A204.1 (cell line): ENCODE data around the gene CEACAM16.

Experiments
- FAIRE-seq: peaks from 2 replicates; lab custom pipeline; 2012; peaks lifted over from hg19 to GRCh38; lab: Jason Lieb, UNC

The CEACAM16 gene

DNA sequence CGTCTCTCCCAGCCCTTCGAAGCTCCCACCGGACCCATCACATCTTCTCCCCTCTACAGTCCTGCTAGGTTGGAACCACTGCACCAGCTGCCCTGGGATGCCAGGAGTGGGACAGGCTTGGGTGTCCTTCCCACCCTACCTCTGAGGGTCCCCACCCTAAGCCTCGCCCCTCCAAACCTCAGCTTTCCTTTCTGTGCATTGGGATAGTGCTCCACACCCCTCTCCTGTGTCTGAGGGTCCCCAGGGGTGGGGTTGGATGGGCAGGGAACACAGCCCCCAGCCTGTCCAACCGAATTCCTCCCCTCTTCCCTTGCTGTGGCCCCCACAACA is 47.6 kb downstream of the CEACAM16 start:
- no peak for FAIRE-seq

DNA sequence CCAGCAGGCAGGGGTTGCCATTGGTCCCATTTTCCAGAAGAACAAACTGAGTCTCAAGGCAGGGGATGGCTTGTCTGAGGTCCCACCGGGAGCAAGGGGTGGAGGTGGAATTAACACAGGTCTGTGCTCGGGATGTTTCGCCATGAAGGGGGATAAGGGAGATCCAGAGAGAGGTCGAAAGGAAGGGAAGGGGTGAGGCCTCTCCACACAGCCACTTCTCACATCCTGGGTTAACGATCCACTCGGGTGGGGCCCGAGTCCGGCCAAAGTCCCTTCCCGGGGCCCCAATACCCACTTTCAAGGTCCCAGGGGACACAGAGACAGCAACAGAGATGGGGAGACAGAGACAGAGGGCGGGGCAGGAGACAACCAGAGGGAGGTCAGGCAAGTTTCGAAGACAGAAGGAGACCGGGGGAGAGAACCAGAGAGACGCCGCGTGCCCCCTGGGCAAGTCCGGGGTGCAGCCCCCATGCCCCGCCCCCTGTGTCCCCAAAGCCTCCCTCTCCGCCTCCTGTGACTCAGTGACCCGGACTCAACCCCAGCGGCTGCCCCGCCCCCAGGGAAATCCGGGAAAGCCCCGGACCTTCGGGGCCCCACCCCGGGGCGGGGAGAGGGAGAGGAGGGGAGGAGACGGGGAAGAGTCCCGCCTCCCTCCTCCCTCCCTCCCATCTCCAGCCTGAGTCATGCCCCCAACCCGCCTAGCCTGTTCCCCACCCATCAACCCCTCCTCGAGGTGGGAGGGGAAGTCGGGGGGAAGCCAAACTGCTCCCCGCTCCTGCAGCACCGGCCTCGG is 48.2 kb downstream of the CEACAM16 start:
- FAIRE-seq, result peak; percentile 90

DNA sequence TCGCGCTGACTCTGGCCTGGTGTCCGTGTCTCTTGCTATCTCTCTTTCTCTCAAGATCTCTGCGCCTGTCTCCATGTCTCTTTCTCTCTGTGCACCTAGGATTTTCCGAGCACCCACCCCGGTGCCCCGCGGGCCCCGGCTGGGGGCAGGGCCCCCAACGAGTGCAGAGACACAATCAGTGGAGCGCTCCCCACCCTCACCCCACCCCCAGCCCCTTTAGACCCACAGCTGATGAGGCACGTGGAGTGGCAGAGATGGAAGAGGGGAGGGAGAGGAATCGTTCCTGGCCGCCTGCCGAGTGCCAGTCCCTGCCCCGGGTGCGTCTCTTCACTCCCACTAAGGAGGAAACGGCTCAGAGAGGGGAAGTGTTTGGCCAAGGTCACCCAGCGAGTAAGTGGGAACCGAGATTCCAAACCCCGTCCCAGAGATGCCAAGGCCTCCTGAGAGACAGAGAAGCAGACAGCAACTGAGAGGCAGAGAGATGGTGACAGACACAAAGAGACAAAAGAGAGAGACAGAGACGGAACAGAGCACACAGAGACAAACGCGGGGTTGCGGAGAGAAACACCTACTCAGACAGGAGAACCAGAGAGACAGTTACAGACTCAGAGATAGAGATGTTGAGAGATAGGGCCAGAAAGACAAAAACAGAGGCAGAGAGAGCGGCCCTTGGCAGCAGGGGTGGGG is 48.9 kb downstream of the CEACAM16 start:
- FAIRE-seq, result no peak

DNA sequence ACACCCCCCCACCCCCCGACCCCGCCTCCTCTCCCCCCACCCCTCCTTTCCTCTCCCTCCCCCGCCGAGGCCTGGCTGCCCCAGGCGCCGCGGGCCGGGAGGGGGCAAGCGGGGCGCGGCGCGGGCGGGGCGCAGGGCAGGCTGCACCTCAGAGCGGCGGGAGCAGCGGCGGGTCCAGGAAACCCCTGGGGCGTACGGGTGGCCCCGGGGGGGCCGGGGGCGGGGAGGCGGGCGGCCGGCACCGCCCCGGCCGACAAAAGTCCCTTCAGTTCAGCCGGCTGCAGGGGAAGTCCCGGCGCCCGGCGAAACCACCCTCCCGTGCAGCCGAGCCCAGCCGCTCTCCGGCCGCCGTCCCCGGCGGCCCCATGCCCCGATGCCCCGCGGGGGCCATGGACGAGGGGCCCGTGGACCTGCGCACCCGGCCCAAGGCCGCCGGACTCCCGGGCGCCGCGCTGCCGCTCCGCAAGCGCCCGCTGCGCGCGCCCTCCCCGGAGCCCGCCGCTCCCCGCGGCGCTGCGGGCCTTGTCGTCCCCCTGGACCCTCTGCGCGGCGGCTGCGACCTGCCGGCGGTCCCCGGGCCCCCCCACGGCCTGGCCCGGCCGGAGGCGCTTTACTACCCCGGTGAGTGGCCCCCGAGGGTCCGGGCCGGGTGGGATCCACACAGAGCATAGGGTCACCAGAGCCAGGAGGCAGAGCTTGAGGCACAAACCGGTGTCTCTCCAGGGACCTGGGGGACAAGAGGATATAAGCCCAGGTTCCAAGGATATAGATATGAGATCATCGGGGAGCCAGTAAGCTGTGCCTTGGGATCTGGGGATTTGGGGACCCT is 49.7 kb downstream of the CEACAM16 start, which contains the start of gene BCL3:
Gene BCL3 (plus strand): TSS at position 283 of the 829 bp plus-strand sequence. CDS start 83 bp downstream, at position 366.
- FAIRE-seq, result no peak

DNA sequence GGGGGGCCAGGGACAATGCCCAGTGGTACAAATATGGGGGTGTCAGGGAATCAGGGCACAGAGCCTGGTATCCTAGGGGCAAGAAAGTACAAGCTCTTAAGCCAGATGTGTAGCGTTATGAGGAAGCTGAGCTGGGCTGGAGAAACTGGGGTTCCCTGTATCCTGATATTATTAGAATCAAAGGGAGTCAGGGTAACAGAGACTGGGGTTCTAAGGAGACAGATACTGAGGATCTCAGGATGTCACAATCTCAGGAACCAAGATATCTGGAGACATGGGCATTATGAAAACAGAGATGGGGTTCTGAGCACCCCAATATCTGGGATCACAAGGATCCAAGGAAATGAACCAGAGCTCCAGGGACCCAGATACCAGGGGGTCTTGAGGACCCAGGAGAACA is 50.3 kb downstream of the CEACAM16 start:
- FAIRE-seq, result no peak

DNA sequence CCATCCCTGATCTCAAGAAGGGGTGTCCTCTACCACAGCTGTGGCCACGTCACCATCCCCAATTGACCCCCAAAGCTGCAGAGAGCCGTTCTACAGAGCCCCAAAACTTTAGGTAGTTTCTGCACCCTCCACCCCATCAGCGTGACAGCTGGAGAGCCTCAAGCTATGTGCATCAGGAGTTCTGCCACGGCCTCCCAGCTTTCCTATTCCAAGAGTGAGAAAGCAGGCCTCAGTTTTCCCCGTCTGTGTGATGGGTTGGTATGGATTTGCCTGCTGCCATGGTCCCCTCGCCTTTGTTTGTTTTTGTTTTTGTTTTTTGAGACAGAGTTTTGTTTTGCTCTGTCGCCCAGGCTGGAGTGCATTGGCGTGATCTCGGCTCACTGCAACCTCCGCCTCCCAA is 51.0 kb downstream of the CEACAM16 start:
- no peak for FAIRE-seq

DNA sequence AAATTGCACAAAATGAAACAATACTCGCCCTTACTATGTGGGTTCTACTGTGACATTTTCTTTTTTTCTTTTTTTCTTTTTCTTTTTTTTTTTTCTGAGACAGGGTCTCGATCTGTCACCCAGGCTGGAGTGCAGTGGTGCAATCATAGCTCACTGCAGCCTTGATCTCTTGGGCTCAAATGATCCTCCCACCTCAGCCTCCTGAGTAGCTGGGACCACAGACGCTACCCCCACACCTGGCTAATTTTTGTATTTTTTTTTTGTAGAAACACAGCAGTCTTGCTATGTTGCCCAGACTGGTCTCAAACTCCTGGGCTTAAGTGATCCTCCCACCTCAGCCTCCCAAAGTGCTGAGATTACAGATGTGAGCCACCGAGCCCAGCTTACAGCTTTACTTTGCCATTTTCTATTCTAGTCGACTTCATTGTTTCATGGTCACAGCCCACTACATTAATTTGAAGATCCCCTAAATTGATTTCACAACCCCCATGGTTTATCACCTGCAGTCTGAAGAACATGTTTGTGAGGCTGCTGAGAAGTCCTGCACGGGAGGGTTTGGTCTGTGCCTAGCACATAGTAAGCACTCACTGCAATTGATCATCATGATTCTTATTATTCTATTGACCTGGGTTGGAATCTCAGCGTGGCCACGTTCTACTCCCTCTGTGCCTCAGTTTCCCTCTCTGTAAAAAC is 53.3 kb downstream of the CEACAM16 start:
- FAIRE-seq, result no peak

DNA sequence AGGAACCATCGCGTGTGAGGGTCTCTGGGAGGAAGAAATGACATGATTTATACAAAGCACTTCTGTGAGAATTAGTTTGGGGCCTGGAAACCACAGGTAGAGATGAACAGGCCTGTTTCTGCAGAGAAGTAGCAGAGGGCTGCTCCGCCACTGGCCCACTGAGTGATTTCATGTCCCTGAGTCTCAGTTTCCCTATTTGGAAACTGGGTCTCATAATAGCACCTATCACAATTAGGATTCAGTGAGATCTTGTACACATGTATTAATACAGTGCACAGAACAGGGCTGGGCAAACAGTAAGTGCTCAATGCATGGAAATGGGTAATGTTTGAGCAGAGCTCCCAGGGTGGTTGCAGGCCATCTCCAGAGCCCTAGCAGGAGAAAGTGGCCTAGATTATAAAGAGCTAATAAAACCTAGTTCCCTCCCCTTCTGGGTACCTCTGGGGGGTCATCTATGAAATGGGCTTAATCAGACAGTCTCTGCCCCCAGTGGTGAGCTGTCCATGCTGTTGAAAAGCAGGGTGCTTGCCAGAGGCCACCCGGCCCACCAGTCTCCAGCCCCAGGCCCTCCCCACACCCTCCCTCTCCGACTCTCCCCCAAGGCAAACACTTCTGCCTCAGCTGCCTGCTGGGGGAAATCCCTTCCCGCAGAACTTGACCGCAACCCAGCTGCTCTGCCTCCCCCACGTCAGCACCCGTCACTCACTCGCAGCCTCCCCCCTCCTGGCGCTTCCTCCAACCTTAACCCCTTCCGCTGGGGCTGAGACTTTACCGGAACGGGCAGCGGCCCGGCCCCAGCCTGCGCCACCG is 54.1 kb downstream of the CEACAM16 start:
- no peak for FAIRE-seq

DNA sequence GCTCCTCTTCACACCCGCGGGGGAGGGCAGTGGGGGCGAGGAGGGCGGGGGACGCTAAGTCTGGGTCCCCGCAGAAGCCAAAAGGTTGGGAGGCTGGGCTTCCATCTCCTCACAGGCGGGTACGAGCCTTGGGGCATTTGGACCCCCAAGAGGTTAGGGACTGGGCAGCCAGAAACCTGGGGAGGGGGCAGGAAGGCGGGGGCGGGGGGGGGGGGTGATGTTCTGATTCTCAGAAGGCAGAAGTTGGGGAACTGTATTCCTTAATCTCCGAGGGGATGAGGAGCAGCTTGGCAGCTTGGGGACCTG is 54.6 kb downstream of the CEACAM16 start:
- no peak for FAIRE-seq

DNA sequence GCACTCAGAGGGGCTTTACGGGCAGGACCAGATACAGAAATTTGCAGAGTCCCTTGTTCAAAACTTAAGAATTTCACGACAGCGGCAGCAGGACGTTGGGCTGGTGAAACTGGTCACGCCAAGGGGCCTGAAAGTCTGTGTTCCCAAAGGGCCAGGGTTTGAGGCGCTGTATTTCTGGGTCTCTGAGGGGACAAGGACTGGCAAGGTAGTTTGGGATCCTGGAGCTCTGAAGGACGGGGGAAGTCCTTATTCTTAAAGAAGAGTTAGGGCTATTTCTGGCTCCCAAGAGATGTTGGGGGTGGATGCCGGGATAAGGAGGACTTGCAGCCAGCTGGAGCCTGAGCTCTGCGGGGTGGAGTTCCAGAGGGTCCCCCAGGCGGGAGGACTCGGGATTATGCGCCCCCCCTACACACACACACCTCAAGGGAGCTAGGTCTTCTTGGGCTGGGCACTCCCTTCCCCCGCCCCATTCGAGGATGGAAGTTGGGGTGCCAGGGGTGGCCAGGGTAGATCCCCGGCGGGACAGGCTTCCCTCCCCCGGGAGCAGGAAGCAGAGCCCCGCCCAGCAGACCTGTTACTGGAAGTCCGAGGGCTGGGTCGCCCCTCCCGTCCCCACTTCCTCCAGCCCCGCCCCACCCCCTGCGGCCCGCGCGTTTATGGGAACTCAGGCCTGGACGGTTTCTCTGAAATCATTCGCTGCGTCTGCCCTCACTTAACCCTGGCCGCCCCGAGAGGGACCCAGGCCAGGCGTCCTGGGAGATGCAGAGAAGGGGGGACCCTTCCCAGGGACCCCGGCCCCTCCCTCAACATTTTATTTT is 55.2 kb downstream of the CEACAM16 start:
- FAIRE-seq, result no peak

DNA sequence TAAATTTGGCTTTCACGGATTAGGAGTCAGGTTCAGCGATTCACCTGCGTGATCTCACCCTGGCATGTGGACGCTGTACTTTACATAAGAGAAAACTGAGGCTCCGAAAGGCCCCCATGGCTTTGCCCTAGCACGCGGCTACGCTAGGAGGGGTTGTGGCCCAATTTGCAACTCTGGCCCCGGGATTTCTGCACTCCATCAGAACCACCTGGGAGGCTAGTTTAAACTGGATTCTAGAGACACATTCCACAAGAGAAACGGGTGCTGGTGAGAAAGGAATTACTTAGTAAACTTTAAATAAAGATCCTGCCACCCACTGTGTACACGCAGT is 55.8 kb downstream of the CEACAM16 start:
- FAIRE-seq, result no peak

DNA sequence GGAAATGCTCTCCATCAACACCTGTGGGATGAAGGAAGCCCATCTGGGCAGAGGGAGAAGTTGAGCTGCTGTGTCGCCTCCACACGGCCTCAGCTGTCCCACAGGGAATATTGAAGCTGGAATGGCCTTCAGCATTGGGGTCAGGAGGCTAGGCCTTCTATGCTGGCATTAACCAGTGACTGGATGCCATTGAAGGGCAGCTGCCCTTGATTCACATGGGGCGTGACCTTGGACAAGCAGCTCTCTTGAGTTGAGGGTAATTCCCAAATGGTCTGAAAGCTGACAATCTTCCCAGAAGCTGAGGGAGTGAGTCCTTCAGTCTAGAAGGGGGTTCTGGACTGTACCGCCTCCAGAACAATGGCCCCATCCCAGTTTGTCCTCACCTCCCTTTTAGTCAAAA is 56.3 kb downstream of the CEACAM16 start:
- FAIRE-seq, result no peak

DNA sequence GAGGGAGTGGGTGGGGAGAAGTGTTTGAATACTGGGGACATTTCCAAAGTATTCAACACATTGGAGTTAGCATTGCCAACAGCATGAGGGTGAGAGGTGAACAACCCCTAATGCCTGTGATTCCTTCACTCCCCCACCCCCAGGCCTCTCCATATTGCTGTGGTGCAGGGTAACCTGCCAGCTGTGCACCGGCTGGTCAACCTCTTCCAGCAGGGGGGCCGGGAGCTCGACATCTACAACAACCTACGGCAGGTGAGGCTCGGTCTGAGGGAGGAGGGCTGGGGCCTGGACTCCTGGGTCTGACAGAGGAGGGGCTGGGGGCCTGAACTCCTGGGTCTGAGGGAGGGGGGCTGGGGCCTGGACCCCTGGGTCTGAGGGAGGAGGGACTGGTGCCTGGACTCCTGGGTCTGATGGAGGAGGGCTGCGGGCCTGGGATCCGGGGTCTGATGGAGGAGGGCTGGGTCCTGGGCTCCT is 57.2 kb downstream of the CEACAM16 start:
- no peak for FAIRE-seq

DNA sequence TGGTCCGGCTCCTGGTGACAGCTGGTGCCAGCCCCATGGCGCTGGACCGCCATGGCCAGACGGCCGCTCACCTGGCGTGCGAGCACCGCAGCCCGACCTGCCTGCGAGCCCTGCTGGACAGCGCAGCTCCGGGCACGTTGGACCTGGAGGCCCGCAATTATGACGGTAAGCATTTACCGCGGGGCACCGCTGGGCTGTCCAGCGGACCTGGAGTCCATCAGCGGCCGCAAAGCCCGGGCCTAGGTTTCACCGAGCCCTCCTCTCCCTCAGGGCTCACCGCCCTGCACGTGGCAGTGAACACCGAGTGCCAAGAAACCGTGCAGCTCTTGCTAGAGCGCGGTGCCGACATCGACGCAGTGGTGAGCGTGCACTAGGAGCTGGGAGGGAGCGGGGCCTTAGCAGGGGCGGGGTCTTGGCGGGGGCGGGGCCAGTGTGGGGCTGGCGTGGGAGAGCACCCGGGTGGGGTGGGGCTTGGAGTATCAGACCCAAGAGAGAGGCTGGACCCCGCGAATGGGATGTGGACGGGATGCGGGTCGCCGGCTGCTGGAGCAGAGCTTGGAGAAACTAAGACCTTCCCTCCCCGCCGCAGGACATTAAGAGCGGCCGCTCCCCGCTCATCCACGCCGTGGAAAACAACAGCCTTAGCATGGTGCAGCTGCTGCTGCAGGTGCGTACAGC is 58.2 kb downstream of the CEACAM16 start:
- FAIRE-seq, result no peak

DNA sequence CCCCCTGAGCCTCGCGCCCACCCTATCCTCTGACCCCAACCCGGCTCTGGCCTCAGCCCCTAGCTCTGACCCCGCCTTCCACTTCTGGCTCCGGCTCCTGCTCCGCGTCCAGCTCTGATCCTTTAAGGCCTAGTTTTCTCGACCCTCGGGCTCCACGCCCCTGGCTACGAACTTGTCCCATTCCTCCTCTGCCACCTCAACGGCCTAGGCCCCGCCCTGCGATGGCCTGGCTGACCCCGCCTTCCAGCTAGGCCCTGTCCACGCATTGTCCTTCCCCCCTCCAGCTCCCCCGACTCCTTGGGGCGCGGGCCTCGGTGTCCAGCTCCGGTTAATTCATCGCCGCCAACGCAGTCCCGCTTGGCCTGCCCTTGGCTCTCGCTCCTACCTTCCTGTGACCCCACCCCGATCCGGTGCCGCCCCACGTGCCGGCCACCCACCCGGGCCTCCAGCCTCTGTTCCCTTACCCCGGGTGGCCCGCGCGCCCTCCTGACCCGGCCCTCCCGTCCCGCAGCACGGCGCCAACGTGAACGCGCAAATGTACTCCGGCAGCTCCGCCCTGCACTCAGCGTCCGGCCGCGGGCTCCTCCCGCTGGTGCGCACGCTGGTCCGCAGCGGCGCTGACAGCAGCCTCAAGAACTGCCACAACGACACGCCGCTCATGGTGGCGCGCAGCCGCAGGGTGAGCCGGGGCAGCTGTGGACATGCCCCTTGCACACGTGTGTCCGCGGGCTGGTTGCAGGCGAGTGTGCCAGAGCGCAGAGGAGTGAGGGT is 59.0 kb downstream of the CEACAM16 start:
- no peak for FAIRE-seq

DNA sequence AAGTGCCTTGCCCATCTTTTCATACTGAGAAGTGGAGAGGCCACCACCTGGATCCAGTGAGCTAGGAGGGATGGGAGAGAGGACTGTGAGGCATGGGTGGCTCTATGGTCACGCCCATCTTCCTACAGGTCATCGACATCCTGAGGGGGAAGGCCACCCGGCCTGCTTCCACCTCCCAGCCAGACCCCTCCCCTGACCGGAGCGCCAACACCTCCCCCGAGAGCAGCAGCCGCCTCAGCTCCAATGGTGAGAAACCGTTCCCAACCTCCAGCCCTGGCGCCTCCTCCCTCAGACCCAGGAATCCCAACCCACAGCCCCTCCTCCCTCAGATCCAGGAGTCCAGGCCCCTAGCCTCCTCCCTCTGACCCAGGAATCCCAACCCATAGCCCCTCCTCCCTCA is 59.6 kb downstream of the CEACAM16 start:
- FAIRE-seq, result no peak

DNA sequence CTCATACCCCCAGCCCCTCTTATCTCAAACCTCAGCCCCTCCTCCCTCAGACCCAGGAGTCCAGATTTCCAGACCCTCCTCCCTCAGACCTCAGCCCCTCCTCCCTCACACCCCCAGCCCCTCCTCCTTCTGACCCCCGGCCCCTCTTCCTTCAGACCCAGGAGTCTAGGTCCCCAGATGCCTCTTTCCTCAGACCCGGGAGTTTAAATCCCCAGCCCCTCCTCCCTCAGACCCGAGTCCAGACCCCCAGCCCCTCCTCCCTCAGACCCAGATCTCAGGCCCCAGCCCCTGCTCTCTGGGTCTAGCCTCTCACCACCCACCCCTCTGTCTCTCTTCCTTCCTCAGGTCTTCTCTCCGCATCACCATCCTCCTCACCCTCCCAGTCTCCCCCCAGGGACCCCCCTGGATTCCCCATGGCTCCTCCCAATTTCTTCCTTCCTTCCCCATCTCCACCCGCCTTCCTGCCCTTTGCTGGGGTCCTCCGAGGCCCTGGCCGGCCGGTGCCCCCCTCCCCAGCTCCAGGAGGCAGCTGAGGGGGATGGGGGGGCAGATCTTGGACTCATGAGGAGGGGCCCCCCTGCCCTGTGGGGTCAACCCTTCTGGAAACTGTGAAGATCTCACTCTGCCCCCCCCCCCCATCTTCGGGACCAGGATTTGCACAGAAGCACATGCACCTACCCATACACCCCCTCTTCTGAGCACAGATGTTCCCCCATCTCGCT is 60.3 kb downstream of the CEACAM16 start:
- FAIRE-seq, result no peak
